Measurements from ENCODE around the gene DNPEP. TPM values are rescaled to one million over a fixed set of nuclear protein-coding genes. Genes with fewer than 3 reads are reported as not detected.

DNPEP gene
- total and polyA plus RNA-seq, 2 of the 8 experiments (the other 6 are each of a cell fraction or from before 2014, with no cell fraction given): 59.8 to 109 TPM

DNA sequence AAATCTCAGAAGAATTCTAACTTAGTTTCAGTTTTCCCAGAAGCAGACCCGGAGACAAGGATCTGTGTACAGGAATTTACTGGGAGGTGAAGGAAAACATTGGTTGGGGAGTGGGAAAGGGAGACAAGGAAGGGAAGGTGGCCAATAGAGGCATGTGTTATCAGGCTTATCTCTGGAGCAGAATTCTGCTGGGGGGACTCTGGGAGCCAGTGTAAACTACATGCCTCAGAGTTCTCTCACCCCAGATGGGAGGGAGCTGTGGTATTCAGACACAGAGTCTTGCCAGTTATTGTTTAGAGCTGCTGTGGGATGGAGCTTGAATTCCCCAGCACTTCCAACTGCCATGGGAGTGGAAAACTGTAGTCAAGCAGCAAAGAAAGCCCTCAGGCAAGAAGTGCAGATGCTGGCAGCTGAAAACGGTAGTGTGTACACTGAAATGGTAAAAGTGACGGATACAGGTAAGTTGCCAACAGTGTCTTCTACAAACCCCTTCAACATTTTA is 19.0 kb downstream of the DNPEP start (continued):
- TF ChIP-seq SP1 (IDR thresholded peaks at IDR 0.05; ENCODE audit: low read depth, low read length) (no peak), CTBP2 (IDR thresholded peaks at IDR 0.05; ENCODE audit: borderline replicate concordance, insufficient read depth, insufficient read length, low read length) (no peak), CEBPB (IDR thresholded peaks at IDR 0.05; ENCODE audit: low read depth, low read length) (no peak), SAP30 (IDR thresholded peaks at IDR 0.05; ENCODE audit: insufficient read depth, insufficient replicate concordance, low read length) (no peak), TEAD4 (IDR thresholded peaks at IDR 0.05; ENCODE audit: low read depth, low read length) (no peak)

Data from H1 (cell line).